PC-9 (cell line): ENCODE measurements around the gene ATP11B. TPM values are rescaled to one million over a fixed set of nuclear protein-coding genes. Genes with fewer than 3 reads are reported as not detected.

Source experiments
- BruUV-seq: library from RNA; stranded (reverse); fragments of 400-500 nt; replicated peaks from 2 replicates; lab custom pipeline; 2021; lab: Mats Ljungman, UMichigan
- CTCF ChIA-PET: fragments of 300-600 bp; sonication (Branson Sonifier 250); formaldehyde crosslinking; loops from one replicate; lab custom pipeline; 2022; ENCODE audit warnings: antibody characterized with exemption; lab: Charles Lee
- POLR2A ChIA-PET: fragments of 300-600 bp; sonication (Branson Sonifier 250); formaldehyde crosslinking; loops from one replicate; lab custom pipeline; 2022; ENCODE audit warnings: antibody characterized with exemption; ENCODE audit not compliant: unreplicated experiment; lab: Charles Lee
- DNase-seq, 2 experiments: peaks; one replicate each; pipeline versions ENCODE4 v3.0.0 to v3.0.0-alpha.2; 2015 to 2022; ENCODE audit warnings: mixed read lengths in 1 of 2
- H2AFZ ChIP-seq: fragments of 200-600 bp; sonication (generic); 2 replicates; pipeline ENCODE4 v1.8.1; 2017; ENCODE audit warnings: antibody characterized with exemption
- H3F3A ChIP-seq: fragments of 200-600 bp; sonication (generic); 2 replicates; pipeline ENCODE4 v1.8.1; 2017; ENCODE audit warnings: antibody characterized with exemption, mild to moderate bottlenecking, low read depth; ENCODE audit not compliant: insufficient read depth
- H3K27ac ChIP-seq: fragments of 200-600 bp; sonication (generic); 2 replicates; pipeline ENCODE4 v1.6.1; 2016; ENCODE audit warnings: mixed run types
- H3K27me3 ChIP-seq: fragments of 200-600 bp; sonication (generic); 2 replicates; pipeline ENCODE4 v1.6.1; 2016; ENCODE audit warnings: low read depth, mixed run types; ENCODE audit not compliant: insufficient read depth
- H3K36me3 ChIP-seq: fragments of 200-600 bp; sonication (generic); 2 replicates; pipeline ENCODE4 v1.6.1; 2016; ENCODE audit warnings: low read depth, mixed run types
- H3K4me1 ChIP-seq: fragments of 200-600 bp; sonication (generic); replicated peaks from 2 replicates; pipeline ENCODE4 v1.6.1; 2016; ENCODE audit warnings: mixed run types; ENCODE audit not compliant: insufficient read depth
- H3K4me2 ChIP-seq: fragments of 200-600 bp; sonication (generic); 2 replicates; pipeline ENCODE4 v1.6.1; 2017; ENCODE audit warnings: mixed run types
- H3K4me3 ChIP-seq: fragments of 200-600 bp; sonication (generic); 2 replicates; pipeline ENCODE4 v1.6.1; 2016; ENCODE audit warnings: mixed run types
- H3K79me2 ChIP-seq: fragments of 200-600 bp; sonication (generic); 2 replicates; pipeline ENCODE4 v1.6.1; 2017; ENCODE audit warnings: low read depth, mixed run types
- H3K9me2 ChIP-seq: fragments of 200-600 bp; sonication (generic); 2 replicates; pipeline ENCODE4 v1.8.1; 2017; ENCODE audit warnings: mild to moderate bottlenecking; ENCODE audit not compliant: insufficient read depth
- H3K9me3 ChIP-seq: fragments of 200-600 bp; sonication (generic); 2 replicates; pipeline ENCODE4 v1.8.1; 2016; ENCODE audit warnings: low read depth; ENCODE audit not compliant: insufficient read depth
- H4K20me1 ChIP-seq: fragments of 200-600 bp; sonication (generic); 2 replicates; pipeline ENCODE4 v1.8.1; 2017; ENCODE audit not compliant: insufficient read depth
- EZH2 ChIP-seq: fragments of 200-600 bp; sonication (generic); IDR thresholded peaks from 2 replicates; pipeline ENCODE4 v1.8.0; 2017; ENCODE audit warnings: antibody characterized with exemption, low read depth
- intact Hi-C: fragments of 100-400 bp; cut with micrococcal nuclease; formaldehyde crosslinking; loops from one replicate; pipeline ENCODE4 v1.10.0; 2022; ENCODE audit not compliant: unreplicated experiment
- total RNA-seq: library from RNA; stranded (reverse); gene quantifications from 2 replicates; pipeline ENCODE4 v1.2.3, GENCODE V29; 2021
- TF ChIP-seq, protein P1 (sequence below): fragments of 200-600 bp; sonication (generic); conservative IDR thresholded peaks from 2 replicates; pipeline ENCODE4 v1.6.1; 2017; ENCODE audit warnings: mixed run types, antibody characterized with exemption, mild to moderate bottlenecking, moderate library complexity

The ATP11B gene
- total RNA-seq, 1 experiment from 2014 or later, result 66.5 TPM

DNA sequence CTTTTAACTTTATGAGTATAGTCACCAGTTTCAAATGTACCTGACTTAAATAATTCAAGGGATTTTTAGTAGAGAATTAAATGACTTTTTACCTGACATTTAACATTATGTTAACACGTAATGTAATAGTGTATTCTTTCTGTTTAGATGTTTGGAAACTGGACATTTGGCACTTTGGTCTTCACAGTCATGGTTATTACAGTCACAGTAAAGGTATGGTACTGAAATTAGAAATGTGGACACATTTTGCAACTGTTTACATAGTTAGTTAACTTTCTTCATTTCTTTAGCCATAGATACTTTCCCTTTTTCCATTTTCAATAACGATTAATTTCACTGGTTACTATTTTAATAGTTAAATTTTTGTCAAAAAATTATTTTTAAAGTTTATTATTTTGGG lies 103.2 kb downstream of the ATP11B start:
- Histone ChIP-seq H3K4me1 (no peaks in the 10 kb centered on the region), H3K79me2 (no peaks in the 10 kb centered on the region), H3F3A (no peaks in the 10 kb centered on the region), H3K9me2 (no peaks in the 10 kb centered on the region), H3K27ac (no peak overlapping the region), H3K4me3 (no peak overlapping the region), H3K4me2 (no peak overlapping the region), H4K20me1 (no peaks in the 10 kb centered on the region), H3K27me3 (no peaks in the 10 kb centered on the region), H3K36me3 (peaks cover 7% of the 10 kb centered on the region; the same call in 1 of the 2 replicates), H3K9me3 (no peaks in the 10 kb centered on the region), H2AFZ (no peak overlapping the region)
- intact Hi-C loops, result no loop called here
- no TSS peak for BruUV-seq
- ChIA-PET CTCF (no interaction called here), POLR2A (no interaction called here)
- TF ChIP-seq EZH2, result no peak
- TF ChIP-seq, protein P1, sequence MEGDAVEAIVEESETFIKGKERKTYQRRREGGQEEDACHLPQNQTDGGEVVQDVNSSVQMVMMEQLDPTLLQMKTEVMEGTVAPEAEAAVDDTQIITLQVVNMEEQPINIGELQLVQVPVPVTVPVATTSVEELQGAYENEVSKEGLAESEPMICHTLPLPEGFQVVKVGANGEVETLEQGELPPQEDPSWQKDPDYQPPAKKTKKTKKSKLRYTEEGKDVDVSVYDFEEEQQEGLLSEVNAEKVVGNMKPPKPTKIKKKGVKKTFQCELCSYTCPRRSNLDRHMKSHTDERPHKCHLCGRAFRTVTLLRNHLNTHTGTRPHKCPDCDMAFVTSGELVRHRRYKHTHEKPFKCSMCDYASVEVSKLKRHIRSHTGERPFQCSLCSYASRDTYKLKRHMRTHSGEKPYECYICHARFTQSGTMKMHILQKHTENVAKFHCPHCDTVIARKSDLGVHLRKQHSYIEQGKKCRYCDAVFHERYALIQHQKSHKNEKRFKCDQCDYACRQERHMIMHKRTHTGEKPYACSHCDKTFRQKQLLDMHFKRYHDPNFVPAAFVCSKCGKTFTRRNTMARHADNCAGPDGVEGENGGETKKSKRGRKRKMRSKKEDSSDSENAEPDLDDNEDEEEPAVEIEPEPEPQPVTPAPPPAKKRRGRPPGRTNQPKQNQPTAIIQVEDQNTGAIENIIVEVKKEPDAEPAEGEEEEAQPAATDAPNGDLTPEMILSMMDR, result no peak
- DNase-seq, result no peak

DNA sequence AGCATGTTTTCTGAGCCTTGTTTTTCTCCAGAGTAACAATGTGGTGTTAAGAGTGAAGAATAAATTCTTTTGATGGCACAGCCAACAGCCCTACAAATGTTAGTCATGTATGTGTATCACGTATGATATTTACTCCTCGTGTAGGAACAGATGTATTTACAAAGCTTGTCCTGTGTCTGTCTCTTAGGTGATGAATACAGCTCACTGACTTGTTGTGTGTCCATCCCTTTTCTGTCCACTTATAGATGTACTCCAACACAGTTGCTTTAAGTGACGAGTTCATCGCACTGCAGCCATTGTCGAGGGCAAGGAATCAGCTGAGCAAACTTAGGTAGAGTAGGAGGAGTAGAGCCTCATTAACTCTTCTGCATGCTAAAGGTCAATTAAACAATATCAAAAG lies 108.9 kb downstream of the ATP11B start:
- Histone ChIP-seq H3K79me2 (no peaks in the 10 kb centered on the region), H3K27ac (no peak overlapping the region), H3K9me2 (no peaks in the 10 kb centered on the region), H3K4me1 (no peaks in the 10 kb centered on the region), H3K36me3 (peaks cover 14% of the 10 kb centered on the region), H2AFZ (no peak overlapping the region), H4K20me1 (no peaks in the 10 kb centered on the region), H3K27me3 (no peaks in the 10 kb centered on the region), H3K4me2 (no peak overlapping the region), H3K9me3 (no peaks in the 10 kb centered on the region), H3F3A (peaks cover 7% of the 10 kb centered on the region), H3K4me3 (no peak overlapping the region)
- no peak for DNase-seq
- intact Hi-C loops, result no loop called here
- TF ChIP-seq EZH2, result no peak
- TF ChIP-seq, protein P1, result no peak
- no TSS peak for BruUV-seq
- ChIA-PET CTCF (interaction anchor here (0.6 to 0.7 kb wide), 2 partner anchors 58 to 452 kb away, joined by 3 to 5 read pairs; no protein-coding TSS in a partner anchor), POLR2A (no interaction called here)

DNA sequence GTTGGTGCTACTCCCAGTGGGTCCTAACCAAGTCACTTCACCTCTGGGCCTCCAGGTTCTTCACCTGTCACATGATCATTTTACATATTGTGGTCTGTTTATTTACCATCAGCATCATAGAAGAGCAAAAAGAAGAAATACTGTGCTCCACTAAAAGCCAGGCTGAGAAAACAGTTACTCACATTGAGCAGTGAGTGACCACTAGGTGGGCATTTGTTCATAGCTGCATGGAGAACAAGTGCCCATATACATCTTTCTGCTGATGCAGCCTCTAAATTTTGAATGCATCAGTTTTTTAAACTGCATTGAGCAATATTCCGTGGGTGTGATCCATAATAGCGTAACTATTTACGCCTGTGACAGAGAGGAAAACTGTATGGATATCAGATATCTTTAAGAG lies 110.9 kb downstream of the ATP11B start:
- Histone ChIP-seq H3F3A (peaks cover 13% of the 10 kb centered on the region), H3K4me1 (no peaks in the 10 kb centered on the region), H3K27ac (no peak overlapping the region), H3K79me2 (no peaks in the 10 kb centered on the region), H4K20me1 (no peaks in the 10 kb centered on the region), H3K9me2 (no peaks in the 10 kb centered on the region), H3K4me3 (no peak overlapping the region), H2AFZ (no peak overlapping the region), H3K27me3 (no peaks in the 10 kb centered on the region), H3K36me3 (peaks cover 7% of the 10 kb centered on the region), H3K4me2 (no peak overlapping the region), H3K9me3 (no peaks in the 10 kb centered on the region)
- CTCF ChIA-PET, result interaction anchor here (0.5 kb wide), 1 partner anchor 194 kb away, joined by 6 read pairs; no protein-coding TSS in a partner anchor
- intact Hi-C loops, result no loop called here
- DNase-seq, result no peak
- BruUV-seq, result no TSS peak
- POLR2A ChIA-PET, result interaction anchor here (0.5 kb wide), 1 partner anchor 605 kb away, joined by 9 read pairs; no protein-coding TSS in a partner anchor
- no peak for TF ChIP-seq EZH2

DNA sequence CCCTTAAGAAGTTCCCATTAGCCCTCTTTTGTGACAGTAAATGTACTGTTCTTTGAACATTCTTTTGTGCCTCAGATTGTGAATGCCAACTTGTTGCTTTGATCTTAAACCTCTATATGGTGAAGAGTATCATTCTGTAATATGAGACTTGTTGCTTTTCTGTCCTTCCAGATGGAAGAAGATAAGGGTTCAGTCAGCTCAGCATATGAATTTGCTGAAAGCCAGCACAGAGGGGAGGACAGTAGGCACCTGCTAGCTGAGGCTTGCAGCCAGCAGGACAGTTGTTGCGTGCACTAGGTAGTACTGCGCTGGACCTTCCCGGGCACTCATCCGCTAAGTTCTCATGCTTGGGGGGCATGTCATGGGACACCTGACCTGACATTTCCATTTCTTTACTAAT lies 112.3 kb downstream of the ATP11B start:
- Histone ChIP-seq H3F3A (peaks cover 18% of the 10 kb centered on the region), H3K4me2 (no peak overlapping the region), H2AFZ (no peak overlapping the region), H3K4me1 (no peaks in the 10 kb centered on the region), H4K20me1 (no peaks in the 10 kb centered on the region), H3K27me3 (no peaks in the 10 kb centered on the region), H3K4me3 (no peak overlapping the region), H3K9me3 (no peaks in the 10 kb centered on the region), H3K79me2 (no peaks in the 10 kb centered on the region), H3K9me2 (no peaks in the 10 kb centered on the region), H3K27ac (no peak overlapping the region), H3K36me3 (peaks cover 7% of the 10 kb centered on the region)
- TF ChIP-seq, protein P1, result no peak
- no peak for TF ChIP-seq EZH2
- DNase-seq, result no peak
- BruUV-seq, result no TSS peak
- intact Hi-C loops, result loop anchor here (5.0 kb wide), 2 partner anchors 193 to 277 kb away; no protein-coding TSS in a partner anchor
- POLR2A ChIA-PET, result no interaction called here
- CTCF ChIA-PET, result no interaction called here
